Putamen (tissue), 1 donor: Measurements from ENCODE around the gene FEV.

ENCODE experiments used
- DNase-seq: peaks from one replicate; pipeline ENCODE4 v3.0.0-alpha.2; 2016; ENCODE audit warnings: low spot score

The FEV gene

DNA sequence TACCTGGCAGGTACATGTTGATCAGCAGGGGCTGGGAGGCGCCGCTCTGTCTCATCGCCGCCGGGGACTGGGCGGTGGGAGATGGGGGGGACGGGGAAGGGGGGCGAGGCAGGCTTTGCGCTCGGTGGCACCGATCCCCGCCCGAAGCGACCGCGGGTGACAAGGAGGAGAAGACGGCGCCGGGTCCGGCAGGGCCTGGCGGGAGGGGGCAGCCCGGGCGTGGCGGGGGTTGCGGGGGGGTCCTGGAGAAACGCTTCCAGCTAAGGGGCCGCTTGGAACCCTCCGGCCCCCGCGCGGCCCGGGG is at the start of gene FEV:
Gene FEV (minus strand): TSS at position 164 of the 304 bp plus-strand sequence. CDS start 109 bp downstream, at position 55.
- no peak for DNase-seq

DNA sequence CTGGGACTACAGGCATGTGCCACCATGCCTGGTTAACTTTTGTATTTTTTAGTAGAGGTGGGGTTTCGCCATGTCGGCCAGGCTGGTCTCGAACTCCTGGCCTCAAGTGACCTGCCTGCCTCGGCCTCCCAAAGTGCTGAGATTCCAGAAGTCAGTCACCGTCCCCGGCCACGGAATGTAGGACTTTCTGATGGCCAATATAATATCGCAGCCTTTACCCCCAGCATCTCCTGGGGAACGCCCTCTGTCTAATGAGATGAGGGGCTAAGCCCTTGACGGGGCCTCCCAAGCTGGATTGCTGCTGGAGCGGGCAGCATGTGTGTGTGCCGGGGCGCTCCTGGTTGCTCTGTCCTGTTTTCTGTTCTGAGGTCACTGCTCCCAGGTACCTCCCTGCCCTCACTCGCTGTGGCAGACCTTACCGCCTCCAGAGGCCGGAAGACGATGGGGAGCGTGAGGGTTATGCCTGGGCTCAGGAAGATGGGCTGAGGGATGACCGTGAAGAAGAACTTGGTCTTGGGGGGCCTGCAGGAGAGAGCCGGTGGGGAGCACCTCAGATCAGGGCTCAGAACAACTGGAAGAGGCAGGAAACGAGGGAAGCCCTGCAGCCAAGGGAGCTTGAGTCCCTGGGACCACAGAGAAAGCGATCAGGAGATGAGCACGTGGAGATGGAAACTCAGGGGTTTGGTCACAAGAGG is 47.2 kb upstream of the FEV start:
- no peak for DNase-seq

DNA sequence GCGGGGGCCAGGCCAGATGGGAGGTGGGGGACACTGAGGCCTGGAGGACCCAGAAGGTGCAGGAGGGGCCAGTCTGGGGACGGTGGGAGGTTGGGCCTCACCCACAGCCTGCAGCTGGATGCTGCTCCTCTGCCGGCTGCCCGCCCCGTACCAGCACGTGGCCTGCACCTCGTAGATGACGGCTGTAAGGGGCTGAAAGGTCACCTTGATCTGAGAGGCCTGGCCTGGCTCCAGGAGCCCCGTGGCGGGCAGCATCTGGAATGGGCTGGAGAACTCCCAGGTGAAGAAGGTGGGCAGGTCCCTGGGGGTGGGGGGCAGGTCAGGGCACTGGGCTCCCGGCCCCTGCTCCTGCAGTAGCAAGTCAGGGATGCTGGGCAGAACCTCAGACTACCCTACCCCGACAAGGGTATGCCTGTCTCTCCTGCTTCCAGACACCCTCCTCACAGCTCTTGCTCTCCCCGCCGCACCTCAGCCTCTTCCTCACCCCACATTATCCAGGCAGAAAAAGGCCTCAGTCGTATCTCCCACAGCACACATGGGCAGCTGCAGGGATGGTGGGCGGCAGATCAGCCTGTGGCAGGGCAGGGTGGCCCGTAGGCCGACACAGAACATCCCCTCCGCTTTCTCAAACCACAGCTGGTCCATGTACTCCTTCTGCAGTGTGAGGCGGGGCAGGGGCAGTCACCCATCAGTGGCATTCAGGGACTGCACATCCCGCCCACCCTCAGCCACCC is 46.2 kb upstream of the FEV start:
- no peak for DNase-seq

DNA sequence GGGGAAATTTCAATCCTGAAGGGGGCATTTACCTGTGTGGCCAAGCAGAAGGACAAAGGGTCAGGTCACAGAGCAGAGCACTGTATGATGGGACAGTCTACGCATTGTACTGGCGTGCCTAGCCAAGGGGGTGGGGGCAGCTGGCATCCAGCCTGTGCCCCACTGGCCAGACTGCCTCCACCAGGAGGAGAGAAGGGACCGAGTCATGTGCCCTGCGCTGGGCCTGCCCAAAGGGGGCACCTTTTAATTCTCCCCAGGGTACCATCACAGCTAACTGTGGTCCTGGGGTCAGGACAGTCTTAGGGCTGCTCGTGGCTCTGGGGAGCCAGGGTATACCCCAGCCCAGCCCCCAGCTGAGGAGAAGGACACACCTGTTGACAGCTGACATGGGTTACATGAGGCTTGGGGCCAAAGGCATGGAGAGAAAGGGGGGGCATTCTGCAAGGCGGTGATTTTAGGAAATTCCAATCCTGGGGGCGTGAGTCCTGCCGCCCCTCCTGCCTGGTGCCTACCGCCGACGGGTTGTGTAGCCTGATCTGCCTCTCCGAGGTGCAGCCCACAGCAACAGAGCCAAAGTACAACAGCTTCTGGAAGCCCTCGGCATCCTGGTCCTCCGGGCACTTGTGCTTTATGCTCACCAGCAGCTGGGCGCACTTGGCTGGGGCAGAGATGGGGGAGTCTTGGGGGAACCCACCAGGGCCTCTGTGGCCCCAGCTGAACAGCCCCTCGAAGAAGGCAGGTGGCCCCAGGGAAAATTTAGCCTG is 45.4 kb upstream of the FEV start:
- DNase-seq = no peak

DNA sequence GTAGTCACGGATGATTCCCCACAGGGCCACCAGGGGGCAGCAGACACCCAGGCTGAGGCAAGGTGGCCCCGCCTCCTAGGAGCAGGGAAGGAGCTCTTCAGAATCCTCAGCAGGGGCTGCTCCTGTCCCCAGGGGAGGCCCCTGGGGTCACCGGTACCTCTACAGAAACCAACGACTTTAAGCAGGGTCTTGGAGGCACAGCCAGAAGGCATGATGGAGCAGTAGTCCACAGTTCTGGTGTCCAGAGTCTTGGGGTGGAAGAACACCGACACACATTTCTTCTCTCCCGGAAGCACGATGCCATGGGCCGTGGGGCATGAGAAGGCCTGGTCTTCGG is 44.8 kb upstream of the FEV start:
- DNase-seq = peak; percentile 79

DNA sequence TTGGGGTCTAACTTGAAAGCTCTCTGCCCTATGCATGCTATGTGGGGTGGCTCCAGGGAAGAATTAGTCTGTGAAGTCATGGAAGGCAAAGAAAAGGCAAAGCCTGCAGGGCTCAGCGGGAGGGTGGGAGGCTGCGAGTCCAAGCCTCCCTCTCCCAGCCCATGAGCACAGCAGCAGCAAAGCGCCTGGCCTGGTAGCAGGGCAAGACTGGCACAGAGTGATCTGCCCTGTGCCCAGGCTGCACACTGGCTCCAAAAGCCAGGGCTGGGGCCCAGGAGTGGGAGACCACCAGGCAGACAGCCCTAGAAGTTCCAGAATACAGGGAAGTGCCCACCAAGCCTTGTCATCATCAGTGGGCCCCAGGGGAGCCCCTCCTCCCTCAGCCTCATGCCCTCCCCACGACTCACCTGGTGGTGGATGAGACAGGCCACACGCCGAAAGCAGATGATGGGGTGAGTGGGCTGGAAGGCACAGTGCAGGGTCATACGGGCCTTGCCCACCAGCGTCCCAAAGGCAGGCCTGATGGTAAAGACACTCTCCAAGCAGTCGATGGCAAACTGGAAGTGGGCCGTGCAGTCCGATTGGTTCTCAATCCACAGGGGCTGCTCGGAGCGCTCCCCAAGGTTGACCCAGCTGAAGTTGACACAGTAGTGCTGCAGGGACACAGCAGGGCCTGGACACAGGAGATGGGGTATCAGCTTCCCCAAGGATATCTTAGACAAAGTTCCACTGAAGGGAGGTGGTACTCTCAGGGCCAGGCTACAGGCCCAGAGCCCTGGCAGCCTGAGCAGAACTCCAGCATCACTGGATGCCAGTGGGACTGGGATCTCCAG is 44.2 kb upstream of the FEV start:
- no peak for DNase-seq

DNA sequence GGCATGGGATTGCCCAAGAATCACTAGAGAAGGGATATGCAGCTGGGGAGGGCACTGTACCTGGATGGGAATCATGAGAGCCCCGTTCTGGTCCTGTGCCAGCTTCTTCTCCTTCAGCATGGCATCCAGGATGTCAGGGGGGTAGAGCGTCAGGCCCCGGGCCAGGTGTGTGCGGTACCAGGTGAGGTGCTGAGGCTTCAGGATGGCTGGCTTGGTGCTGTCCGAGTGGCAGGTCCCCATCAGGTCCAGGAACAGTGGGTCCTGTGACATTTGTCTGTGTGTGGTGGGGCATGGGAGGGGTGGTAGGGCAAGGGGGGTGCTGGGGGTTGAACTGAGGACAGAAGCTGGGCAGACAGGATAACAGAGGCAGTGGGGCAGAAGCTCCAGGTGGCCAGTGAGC is 43.2 kb upstream of the FEV start:
- no peak for DNase-seq

DNA sequence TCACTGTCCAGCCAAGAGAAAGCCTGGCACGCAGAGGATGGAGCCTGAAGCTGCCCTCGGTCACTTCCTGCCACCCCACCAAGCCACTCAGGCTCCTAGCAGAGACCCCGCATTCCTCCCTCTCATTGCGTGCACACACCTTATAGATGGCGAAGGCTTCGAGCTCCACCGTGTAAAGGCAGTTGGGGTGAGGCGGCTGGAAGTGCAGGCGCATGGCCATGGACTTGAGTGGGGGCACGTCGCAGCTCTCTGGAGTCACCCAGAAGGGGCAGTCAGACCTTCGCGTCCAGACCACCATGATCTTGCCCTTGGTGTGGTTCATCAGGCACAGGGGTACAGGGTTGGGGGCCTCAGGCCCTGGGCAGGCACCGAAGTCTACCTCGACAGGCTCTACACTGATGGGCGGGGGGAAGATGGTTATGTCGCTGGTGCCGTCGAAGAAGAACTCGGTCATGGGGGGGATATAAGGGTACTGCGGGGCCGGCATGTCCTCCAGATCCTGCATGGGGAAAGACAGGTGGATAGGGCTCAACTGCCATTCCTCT is 42.6 kb upstream of the FEV start:
- no peak for DNase-seq

DNA sequence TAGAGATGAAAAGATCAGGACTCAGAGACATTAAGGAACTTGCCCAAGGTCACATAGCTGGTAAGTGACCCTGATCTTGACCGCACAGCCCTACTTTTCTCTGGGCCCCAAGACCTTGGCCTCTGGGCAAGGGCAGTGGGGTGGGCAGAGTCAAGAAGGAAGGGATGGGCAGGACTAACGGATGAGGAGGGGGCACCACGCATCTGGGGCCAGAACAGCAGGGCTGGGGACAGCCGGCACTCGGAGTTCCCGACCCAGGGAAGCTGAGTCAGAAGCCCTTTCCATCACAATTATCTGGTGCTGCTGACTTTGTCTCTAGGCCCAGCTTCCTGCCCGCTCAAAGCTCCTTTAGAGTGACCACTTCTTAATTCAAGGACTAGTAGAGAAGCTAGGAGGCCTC is 42.0 kb upstream of the FEV start:
- DNase-seq = no peak

DNA sequence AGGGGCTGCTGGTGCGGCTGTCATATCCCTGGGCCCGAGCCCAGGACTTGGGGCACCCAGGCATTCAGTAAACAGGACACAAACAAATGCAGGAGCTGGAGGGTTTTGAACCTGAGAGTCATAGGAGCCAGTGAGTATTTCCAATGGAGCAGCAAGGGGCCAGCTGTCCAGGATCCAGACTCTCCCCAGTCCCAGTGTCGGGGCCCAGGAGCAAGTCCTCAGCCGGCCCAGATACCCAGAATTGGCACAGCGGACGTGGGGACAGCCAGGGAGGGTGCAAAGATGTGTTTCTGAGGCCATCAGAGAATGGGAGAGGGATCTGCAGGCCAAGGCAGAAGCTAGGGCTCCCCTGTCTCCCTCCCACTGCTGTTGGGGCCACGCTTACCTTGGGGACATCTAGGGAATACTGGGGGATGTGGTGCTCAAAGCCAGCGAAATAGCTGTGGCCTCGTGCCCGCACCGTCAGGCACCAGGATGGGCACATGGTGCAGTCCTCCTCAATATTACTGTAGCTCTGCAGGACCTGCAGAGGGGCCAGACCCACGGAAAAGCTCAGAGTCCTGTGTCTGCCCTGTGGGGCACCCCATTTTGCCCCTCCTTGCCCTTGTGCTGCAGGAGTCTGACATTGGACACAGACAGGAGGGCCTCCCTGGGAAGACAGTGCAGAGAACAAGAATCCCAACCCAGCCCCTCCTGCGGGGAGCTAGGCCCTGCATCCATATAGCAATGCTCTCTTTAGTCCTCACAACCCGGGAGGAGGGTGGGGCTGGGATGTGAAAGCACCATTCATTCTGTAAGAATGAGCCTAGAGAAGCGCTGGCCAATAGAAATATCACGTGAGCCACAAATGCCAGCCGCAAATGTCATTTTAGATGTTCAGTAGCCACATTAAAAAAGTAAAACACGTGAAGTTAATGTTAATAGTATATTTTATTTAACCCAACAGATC is 40.9 kb upstream of the FEV start:
- DNase-seq = peak; percentile 89

DNA sequence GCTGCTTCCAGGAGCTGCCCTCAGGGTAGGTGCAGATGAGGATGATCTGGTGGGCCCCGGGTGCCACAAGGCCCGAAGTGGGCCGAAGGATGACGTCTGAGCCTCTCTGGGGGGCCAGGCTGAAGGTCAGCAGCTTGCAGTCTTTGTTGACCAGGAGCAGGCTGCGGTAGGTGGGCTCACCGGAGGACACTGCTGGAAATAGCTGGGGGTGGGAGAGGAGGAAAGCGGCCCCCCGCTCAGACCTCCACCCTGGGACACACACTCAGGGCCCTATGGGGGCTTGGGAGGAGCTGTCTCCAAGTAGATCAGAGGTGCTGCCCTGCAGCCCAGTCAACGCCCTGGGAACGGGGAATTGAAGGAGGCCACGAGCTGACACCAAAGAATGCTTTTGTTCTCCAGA is 39.1 kb upstream of the FEV start:
- no peak for DNase-seq

DNA sequence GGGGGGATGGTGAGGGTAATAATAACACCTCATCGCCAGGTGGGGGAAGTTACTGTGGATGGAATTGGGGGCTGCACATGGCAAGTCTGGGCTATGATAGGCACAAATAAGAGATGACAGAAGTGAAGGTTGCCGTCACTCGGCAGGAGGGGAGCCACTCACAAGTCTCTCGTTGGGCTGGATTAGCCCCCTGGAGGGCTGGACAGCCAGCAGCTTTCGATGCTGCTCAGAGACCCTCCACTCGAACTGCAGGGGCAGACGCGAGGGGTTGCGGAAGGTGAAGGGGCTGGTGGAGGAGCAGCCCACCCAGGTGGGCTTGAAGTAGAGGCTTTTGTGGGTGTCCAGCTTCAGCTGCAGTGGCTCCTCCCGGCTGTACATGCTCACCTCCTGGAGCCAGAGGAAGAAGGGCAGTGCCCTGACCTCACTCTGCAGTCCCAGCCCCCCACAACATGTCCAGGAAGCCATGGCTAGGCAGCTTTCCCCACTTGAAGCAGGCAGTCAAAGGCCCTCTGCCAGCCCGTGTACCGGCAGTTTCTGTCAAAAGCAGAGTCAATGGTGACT is 38.1 kb upstream of the FEV start:
- no peak for DNase-seq

DNA sequence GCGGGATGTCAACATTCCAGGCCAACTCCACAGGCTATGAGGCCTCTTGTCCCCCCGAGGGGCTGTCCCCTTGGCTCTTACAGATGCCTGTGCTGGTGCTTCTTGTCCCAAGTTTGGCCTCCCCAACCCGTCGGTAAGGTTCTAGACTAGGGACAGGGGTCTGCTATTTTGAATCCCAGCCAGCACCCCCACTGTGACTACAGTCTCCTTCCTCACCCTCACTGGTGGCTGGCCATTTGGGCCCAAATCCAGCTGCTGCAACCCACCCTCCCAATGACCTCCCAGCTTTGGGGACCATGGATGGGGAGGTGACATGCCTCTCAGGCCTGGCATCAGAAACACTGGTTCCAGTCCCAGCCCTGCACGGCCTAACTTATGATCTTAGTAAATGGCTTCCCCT is 37.6 kb upstream of the FEV start:
- no peak for DNase-seq

DNA sequence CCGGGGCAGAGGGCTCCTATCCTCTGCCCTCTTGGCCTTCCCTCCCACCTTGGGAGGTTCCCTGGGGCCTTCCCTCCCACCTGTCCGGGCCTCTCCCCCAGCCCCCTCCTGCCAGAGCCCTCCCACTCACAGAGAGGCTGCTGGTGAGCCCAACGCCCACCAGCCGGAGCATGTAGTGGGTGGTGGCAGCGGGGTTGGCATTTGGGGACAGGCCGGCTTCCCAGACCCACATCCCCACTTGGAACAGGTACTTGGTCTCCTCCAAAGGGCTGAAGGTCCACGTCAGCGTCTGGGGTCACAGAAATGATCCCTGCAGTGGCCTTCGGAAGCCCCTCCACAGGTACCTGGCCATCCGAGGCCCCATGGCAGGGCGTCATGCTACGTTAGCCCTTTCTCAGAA is 37.1 kb upstream of the FEV start:
- DNase-seq = no peak

DNA sequence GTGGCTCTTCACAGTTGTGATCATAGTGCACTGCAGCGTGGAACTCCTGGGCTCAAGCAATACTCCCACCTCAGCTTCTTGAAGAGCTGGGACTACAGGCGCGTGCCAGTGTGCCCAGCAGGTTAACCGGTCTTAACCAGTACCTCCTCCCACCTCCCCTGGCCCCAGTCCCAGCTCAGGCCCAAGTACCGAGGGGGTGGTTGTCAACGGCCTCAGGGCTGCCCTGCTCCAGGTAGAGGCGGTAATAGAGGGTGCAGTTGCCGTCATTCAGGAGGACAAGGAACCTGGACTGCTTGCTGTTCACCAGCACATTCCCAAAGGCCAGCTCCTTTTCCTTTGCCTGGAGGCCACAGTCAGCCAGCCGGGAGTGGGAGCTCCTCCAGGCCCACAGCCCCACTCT is 36.6 kb upstream of the FEV start:
- DNase-seq = no peak

DNA sequence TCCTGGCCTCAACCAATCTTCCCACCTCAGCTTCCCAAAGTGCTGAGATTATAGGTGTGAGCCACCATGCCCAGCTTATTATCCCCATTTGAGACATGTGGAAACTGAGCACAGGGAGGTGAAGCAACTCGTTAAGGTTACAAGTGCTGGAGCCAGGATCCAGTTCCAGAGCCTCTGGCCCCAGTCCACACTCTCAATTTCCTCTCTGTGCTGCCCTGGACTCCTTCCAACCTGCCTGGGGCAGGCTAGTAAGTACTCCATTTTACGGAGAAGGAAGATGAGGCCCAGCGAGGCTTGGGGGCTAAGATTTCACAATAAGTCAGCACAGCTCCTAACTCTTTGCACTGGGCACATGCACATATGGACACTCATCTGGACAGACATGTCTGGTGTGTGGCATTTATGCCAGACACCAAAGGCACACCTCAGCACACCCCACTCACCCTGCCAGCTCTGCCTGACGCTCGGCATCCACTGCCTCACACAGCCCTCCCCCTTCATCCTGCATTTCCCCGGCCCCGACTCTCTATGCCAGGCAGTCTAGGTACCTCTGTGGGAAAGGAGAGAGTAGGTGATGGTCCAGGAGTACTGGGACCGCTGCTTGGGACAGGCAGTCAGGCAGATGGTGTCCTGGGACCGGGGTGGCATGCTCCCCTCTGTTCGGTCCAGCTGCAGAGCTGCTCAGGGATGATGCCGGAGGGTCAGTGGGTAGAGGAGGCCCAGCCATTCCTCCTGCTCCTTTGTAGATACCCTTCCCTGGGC is 35.8 kb upstream of the FEV start:
- no peak for DNase-seq

DNA sequence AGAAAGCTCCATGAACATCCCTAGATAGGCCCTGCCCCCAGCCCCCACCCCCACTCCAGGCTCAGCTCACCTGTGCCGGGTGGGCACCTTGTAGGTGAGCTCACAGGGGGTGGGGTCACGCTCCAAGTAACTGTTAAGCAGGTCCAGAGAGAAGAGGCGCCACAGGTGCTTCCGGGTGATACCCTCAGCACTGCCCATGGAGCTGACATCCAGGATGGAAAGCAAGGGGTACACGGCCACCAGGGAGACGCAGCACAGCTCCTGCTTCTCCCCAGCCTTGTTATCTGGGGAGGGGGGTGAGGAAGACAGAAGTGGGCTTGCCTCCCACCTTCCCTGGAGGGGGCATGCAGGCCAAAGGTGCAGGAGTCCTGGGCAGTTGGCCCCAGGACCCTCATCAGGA is 34.5 kb upstream of the FEV start:
- no peak for DNase-seq

DNA sequence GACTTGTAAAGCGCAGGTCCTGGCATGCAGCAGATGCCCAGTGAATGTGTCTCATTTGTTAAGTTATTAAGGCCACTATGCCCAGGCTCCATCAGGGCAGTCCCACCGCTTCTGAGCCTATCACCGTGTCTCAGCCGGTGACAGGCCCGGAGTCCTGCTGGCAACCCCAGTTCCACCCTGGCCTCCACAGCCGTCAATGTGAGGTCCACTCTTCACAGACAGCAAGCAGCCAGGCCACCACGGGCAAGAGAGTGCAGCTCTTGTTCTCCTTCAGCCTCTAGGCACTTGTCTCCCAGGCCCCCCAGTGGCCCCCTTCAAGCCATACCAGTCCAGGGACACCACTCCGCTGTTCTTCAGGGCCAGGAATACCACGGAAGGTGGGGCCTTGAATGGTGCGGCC is 33.7 kb upstream of the FEV start:
- DNase-seq = no peak

DNA sequence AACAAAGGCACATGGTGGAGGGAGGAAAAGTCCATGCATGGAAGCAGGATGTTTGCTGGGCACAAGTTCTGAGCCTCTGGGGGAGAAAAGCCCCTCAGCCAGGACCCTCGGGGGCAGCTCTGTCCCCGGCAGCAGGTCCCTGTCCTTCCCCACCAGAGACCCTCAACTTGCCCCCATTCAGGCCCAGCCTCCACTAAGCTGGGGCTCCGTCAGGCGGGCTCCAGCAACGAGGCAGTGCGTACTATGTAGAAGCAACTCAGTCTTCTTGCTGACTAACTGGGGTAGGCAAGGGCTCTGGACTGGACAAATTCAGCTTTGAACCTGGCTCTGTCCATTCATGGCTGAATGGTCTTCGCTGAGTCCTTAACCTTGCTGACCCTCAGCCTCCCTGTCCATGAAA is 33.3 kb upstream of the FEV start:
- no peak for DNase-seq
